Psoas muscle (tissue), 8 donors: ENCODE results near the gene COL7A1. TPM values are rescaled to one million over a fixed set of nuclear protein-coding genes. Genes with fewer than 3 reads are reported as not detected.

ENCODE experiments used
- ATAC-seq, 4 donors: fragments of 200-7000 bp; cut with Tn5 transposase; one replicate each; pipeline ENCODE4 v1.9.1; 2020; ENCODE audit warnings: moderate library complexity in 3 of 4, mild to moderate bottlenecking in 2 of 4
- DNase-seq, 2 donors: peaks; one replicate each; pipeline ENCODE4 v3.0.0-alpha.2; 2020
- H3K27ac ChIP-seq: fragments of 200-600 bp; one replicate; pipeline ENCODE4 v1.8.0; 2022
- H3K27me3 ChIP-seq, 3 donors: fragments of 200-600 bp in 1 of 3; one replicate each; pipeline versions ENCODE4 v1.6.1 to v1.8.0; 2013 to 2022; ENCODE audit warnings: low read length in 2 of 3, mild to moderate bottlenecking in 2 of 3, moderate library complexity in 1 of 3; ENCODE audit not compliant: insufficient read depth in 3 of 3
- H3K36me3 ChIP-seq, 2 donors: fragments of 200-600 bp in 1 of 2; one replicate each; pipeline versions ENCODE4 v1.6.1 to v1.8.0; 2013 to 2022; ENCODE audit warnings: low read depth in 1 of 2, mild to moderate bottlenecking in 1 of 2, moderate library complexity in 1 of 2; ENCODE audit not compliant: insufficient read depth in 1 of 2
- H3K4me1 ChIP-seq: fragments of 200-600 bp; one replicate; pipeline ENCODE4 v1.8.0; 2022
- H3K4me3 ChIP-seq: fragments of 200-600 bp; one replicate; pipeline ENCODE4 v1.8.0; 2022; ENCODE audit warnings: mild to moderate bottlenecking
- H3K9me3 ChIP-seq: fragments of 200-600 bp; one replicate; pipeline ENCODE4 v1.8.0; 2022
- WGBS, 3 donors: extraction: QIAGEN DNeasy Blood & Tissue Kit; methylation state at CpG; one replicate each; pipeline versions ENCODE4 v1.1.6 to v1.1.7; 2013; 5-methylcytosine and 5-hydroxymethylcytosine counted together
- intact Hi-C, 2 donors: fragments of 100-400 bp; cut with DNase I; formaldehyde crosslinking; loops; one replicate each; pipeline versions ENCODE4 v1.11.0 to v1.14.2; 2022
- long read RNA-seq, 2 donors: library from polyadenylated mRNA; unstranded; transcript quantifications; one replicate each; pipeline ENCODE4 v2.0.0, GENCODE V29; 2021
- polyA plus RNA-seq, 3 donors: library from polyadenylated mRNA; stranded (reverse); fragments of 200-250 nt; gene quantifications; one replicate each; pipeline ENCODE4 v1.2.3, GENCODE V29; 2013
- total RNA-seq, 4 donors: library from RNA; stranded (reverse); fragmentation: NEBNext Ultra II Directional in 2 of 4; extraction: Animal tissue kit (Norgen Biotek cat#: 25700) in 2 of 4; gene quantifications; one replicate each; pipeline versions ENCODE4 v1.2.1 to v1.2.4, GENCODE V29; 2021 to 2023
- TF ChIP-seq, protein P1 (sequence below): fragments of 200-600 bp; IDR thresholded peaks from one replicate; pipeline ENCODE4 v1.8.0; 2022; ENCODE audit warnings: antibody characterized with exemption
- donor health status: healthy with polysubstance abuse.
- donor health status: DM: no; HTN: no; CAD: no; lungs with moderate emphysema.
- donor health status: Bipolar disorder and iron deficiency.
- donor health status: healthy.
- donor health status: DM: yes; HTN: yes; CAD: no.
- donor health status: DM: no; HTN: no; CAD: no.
- donor health status: DM: no; HTN: no; CAD: no.
- donor health status: DM: yes; HTN: yes; CAD: no.

Gene COL7A1
- total RNA-seq (10 to 100 TPM in 1 of 4 donors, 1 to 10 TPM in 3; 5.1 to 22.2 (median 5.8) TPM), polyA plus RNA-seq (1 to 10 TPM; 1.6 to 3.5 (median 2.7) TPM)
- long read RNA-seq, donor 1, partial matches to known transcripts = 2 of 3 reads
- long read RNA-seq, donor 1, other reads (novel, unspliced or antisense) = 1 of 3 reads
- long read RNA-seq, donor 2, partial matches to known transcripts = 1 of 7 reads
- long read RNA-seq, donor 2, other reads (novel, unspliced or antisense) = 5 of 7 reads

DNA sequence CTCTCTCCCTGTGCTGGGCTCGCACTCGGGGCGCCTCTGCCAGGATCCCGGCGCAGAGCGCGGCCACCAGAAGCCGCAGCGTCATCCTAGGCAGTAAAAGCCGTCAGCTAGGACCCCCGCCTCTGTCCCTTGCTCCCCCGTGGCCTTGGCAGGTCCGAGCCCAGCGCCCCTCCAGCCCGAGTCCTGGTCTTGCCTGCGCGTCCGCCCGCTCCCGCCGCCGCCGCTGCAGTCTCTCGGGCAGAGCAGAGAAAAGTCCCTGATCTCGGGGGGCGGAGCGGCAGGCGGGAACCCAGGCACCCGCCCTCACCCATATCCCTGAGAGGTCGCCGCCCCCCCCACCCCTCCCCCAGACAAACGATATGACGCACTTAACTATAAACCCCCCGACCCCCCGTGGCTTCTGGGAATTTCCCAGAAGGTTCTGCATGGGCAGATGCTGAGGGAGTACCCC lies at the start of gene COL7A1:
Gene COL7A1, minus strand, starts transcription at position 255 of the 451 bp plus-strand sequence. Its CDS starts 170 bp downstream, at position 85.
- Histone ChIP-seq H3K27me3 (no peaks in the 10 kb centered on the region), H3K36me3 (peaks cover 5 to 16% of the 10 kb centered on the region in 2 donors), H3K4me3 (peak within 1 kb of the TSS; percentile 61), H3K27ac (peak within 1 kb of the TSS; percentile 94), H3K9me3 (no peaks in the 10 kb centered on the region), H3K4me1 (peaks cover 57% of the 10 kb centered on the region)
- WGBS, 3 donors = 1 to 3% (median 3%) methylated on average over 19 to 35 of the region's 35 CpGs
- intact Hi-C loops = no loop called here
- ATAC-seq = peak in 1 of 4 donors; percentile 5
- TF ChIP-seq, protein P1, sequence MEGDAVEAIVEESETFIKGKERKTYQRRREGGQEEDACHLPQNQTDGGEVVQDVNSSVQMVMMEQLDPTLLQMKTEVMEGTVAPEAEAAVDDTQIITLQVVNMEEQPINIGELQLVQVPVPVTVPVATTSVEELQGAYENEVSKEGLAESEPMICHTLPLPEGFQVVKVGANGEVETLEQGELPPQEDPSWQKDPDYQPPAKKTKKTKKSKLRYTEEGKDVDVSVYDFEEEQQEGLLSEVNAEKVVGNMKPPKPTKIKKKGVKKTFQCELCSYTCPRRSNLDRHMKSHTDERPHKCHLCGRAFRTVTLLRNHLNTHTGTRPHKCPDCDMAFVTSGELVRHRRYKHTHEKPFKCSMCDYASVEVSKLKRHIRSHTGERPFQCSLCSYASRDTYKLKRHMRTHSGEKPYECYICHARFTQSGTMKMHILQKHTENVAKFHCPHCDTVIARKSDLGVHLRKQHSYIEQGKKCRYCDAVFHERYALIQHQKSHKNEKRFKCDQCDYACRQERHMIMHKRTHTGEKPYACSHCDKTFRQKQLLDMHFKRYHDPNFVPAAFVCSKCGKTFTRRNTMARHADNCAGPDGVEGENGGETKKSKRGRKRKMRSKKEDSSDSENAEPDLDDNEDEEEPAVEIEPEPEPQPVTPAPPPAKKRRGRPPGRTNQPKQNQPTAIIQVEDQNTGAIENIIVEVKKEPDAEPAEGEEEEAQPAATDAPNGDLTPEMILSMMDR = no peak
- no peak for DNase-seq

DNA sequence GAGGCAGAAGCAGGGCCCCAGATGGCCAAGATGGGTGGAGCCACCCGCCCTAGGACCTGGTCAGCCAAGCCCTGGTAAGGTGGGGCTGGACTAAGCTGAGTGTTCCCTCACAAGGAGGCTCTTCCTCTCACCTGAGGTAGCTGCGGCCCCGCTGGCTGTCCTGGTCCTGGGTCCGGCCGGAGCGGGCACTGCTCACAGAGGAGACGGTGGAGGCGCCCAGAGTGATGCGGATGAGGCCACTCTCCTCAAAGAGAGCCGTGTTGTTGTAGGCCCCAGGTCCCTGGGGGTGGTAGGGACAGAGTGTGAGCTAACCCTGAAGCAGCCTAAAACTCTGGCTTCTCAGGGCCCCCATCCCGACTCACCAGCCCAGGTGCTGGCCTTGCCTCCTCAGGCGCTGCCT lies 47.5 kb upstream of the COL7A1 start:
- Histone ChIP-seq H3K27ac (no peak overlapping the region), H3K36me3 (no peaks in the 10 kb centered on the region), H3K9me3 (no peaks in the 10 kb centered on the region), H3K4me3 (no peak overlapping the region), H3K4me1 (no peaks in the 10 kb centered on the region), H3K27me3 (no peaks in the 10 kb centered on the region)
- TF ChIP-seq, protein P1 = no peak
- ATAC-seq = no peak
- intact Hi-C loops = no loop called here
- WGBS, 3 donors = 88 to 92% (median 90%) methylated on average over 7 to 12 of the region's 12 CpGs
- no peak for DNase-seq

DNA sequence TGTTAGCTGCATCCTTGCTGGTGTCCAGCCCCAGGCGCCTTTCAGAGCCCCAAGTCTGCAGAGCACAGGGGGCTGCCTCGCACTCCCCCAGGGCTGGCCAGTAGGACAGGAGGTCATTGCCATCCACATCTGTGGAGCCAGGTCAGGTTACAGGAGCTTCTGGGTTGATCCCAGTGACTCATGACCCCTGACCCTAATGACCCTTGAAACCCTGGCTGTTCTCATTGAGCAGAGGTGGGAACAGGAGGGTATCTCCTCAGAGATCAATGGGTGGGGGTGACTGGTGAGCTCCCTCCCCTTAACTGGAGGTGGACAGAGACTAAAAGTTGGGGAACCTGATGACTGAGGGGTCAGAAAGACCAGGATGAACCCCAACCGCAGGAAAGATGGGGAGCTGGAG lies 46.3 kb upstream of the COL7A1 start:
- intact Hi-C loops = no loop called here
- WGBS, 3 donors = 78 to 93% (median 85%) methylated on average over 3 of the region's 3 CpGs
- DNase-seq (no peak), ATAC-seq (no peak)
- Histone ChIP-seq H3K27ac (no peak overlapping the region), H3K4me1 (peaks cover 5% of the 10 kb centered on the region), H3K36me3 (no peaks in the 10 kb centered on the region), H3K4me3 (no peak overlapping the region), H3K27me3 (no peaks in the 10 kb centered on the region), H3K9me3 (no peaks in the 10 kb centered on the region)
- TF ChIP-seq, protein P1 = no peak

DNA sequence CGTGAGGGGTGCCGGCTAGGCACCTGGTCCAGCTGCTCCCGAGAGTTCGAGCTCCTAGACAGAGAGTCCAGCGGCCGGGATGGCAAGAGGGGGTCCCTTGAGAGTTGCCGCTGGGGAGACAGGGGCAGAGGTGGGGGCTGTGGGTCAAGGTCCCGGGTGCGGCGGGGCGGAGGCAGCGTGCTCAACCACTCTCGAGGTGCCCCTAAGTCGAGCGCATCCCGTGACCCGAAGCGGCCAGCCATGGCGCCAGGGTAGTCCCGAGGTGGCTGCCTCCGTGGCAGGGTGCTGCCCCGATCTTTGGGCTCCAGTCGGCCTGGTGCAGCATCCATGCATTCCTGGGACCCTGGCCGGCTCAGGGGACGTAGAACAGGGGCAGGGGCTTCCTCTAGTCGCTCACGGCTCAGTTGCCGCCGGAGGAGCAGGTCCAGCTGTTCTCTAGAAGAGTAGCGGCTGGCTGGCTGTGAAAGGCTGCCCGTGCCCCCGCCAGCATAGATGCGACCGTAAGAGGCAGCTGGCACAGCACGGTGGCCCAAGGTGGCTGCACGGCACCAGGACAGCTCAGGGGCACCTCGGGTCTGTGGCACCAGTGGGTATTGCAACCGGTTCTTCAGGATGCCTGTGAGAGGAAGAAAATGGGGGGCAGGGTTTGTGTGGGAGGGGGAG lies 44.9 kb upstream of the COL7A1 start:
- peaks cover 11% of the 10 kb centered on the region for H3K4me1 ChIP-seq
- TF ChIP-seq, protein P1 = no peak
- no peaks in the 10 kb centered on the region for H3K27me3 ChIP-seq
- no peaks in the 10 kb centered on the region for H3K36me3 ChIP-seq
- ATAC-seq = no peak
- no peak for DNase-seq
- H3K27ac ChIP-seq = no peak overlapping the region
- no peak overlapping the region for H3K4me3 ChIP-seq
- 70 to 73% (median 72%) methylated on average over 35 to 38 of the region's 38 CpGs for WGBS, 3 donors
- no peaks in the 10 kb centered on the region for H3K9me3 ChIP-seq
- intact Hi-C loops = no loop called here
